Stimulated activated naive CD8-positive, alpha-beta T cell treated with anti-CD3 and anti-CD28 coated beads, Interleukin-15, amount 100 ng/mL, for 72 hours (primary cell): ENCODE data around the gene ADGRD1.

Source experiments
- ATAC-seq: fragments of 150-1000 bp; cut with Tn5 transposase; 2 replicates; pipeline ENCODE4 v1.10.0; 2021; ENCODE audit warnings: mild to moderate bottlenecking, moderate library complexity
- DNase-seq, 2 donors: peaks; one replicate each; pipeline ENCODE4 v3.0.0; 2021 to 2022
- H3K27ac Mint-ChIP-seq, 2 donors: one replicate each; pipeline ENCODE4 v1.8.0; 2022; ENCODE audit warnings: mild to moderate bottlenecking in 2 of 2, mixed read lengths in 2 of 2, moderate library complexity in 2 of 2
- H3K27me3 Mint-ChIP-seq: one replicate; pipeline ENCODE4 v1.8.0; 2022; ENCODE audit warnings: mixed read lengths
- H3K4me1 Mint-ChIP-seq: one replicate; pipeline ENCODE4 v1.8.0; 2022; ENCODE audit warnings: mild to moderate bottlenecking, mixed read lengths
- H3K4me3 Mint-ChIP-seq, 2 donors: one replicate each; pipeline ENCODE4 v1.8.0; 2022; ENCODE audit warnings: mild to moderate bottlenecking in 2 of 2, mixed read lengths in 2 of 2, moderate library complexity in 1 of 2
- H3K9me3 Mint-ChIP-seq, 2 donors: one replicate each; pipeline ENCODE4 v1.8.0; 2022; ENCODE audit warnings: mixed read lengths in 2 of 2

The ADGRD1 gene

GRCh38 chr12:131011165-131012079, 57.7 kb downstream of the ADGRD1 start:
- ATAC-seq (no peak), DNase-seq (no peak)
- no peaks in the 10 kb centered on the region for H3K4me1 Mint-ChIP-seq
- H3K9me3 Mint-ChIP-seq: no peaks in the 10 kb centered on the region
- H3K4me3 Mint-ChIP-seq: no peak overlapping the region
- H3K27ac Mint-ChIP-seq: peak overlapping the region in 1 of 2 donors; percentile 48
- H3K27me3 Mint-ChIP-seq: no peaks in the 10 kb centered on the region

GRCh38 chr12:131012279-131013069, 58.8 kb downstream of the ADGRD1 start:
- no peaks in the 10 kb centered on the region for H3K4me1 Mint-ChIP-seq
- H3K9me3 Mint-ChIP-seq: no peaks in the 10 kb centered on the region
- DNase-seq: no peak
- H3K4me3 Mint-ChIP-seq: no peak overlapping the region
- no peak for ATAC-seq
- H3K27me3 Mint-ChIP-seq: no peaks in the 10 kb centered on the region
- peak overlapping the region in 1 of 2 donors; percentile 27 for H3K27ac Mint-ChIP-seq

- DNase-seq: no peak
- no peak overlapping the region for H3K27ac Mint-ChIP-seq
- H3K27me3 Mint-ChIP-seq: no peaks in the 10 kb centered on the region
- H3K4me1 Mint-ChIP-seq: no peaks in the 10 kb centered on the region
- no peaks in the 10 kb centered on the region for H3K9me3 Mint-ChIP-seq
- ATAC-seq: no peak
- H3K4me3 Mint-ChIP-seq: no peak overlapping the region
Measured at GRCh38 chr12:131013118-131013517, 59.4 kb downstream of the ADGRD1 start.

- DNase-seq: no peak
- H3K4me3 Mint-ChIP-seq: no peak overlapping the region
- H3K9me3 Mint-ChIP-seq: no peaks in the 10 kb centered on the region
- no peaks in the 10 kb centered on the region for H3K4me1 Mint-ChIP-seq
- ATAC-seq: no peak
- H3K27ac Mint-ChIP-seq: peak overlapping the region in 1 of 2 donors; percentile 31
- no peaks in the 10 kb centered on the region for H3K27me3 Mint-ChIP-seq
Measured at GRCh38 chr12:131014343-131014742, 60.6 kb downstream of the ADGRD1 start.

- no peak for DNase-seq
- Mint-ChIP-seq H3K27ac (peak overlapping the region in 1 of 2 donors; percentile 20), H3K9me3 (no peaks in the 10 kb centered on the region), H3K4me3 (no peak overlapping the region), H3K4me1 (no peaks in the 10 kb centered on the region), H3K27me3 (no peaks in the 10 kb centered on the region)
- ATAC-seq: no peak
Measured at GRCh38 chr12:131015581-131016337, 62.1 kb downstream of the ADGRD1 start.

- ATAC-seq (peak; percentile 44), DNase-seq (no peak)
- no peaks in the 10 kb centered on the region for H3K4me1 Mint-ChIP-seq
- peak overlapping the region in 1 of 2 donors; percentile 8 for H3K27ac Mint-ChIP-seq
- no peaks in the 10 kb centered on the region for H3K27me3 Mint-ChIP-seq
- no peaks in the 10 kb centered on the region for H3K9me3 Mint-ChIP-seq
- no peak overlapping the region for H3K4me3 Mint-ChIP-seq
Measured at GRCh38 chr12:131017477-131017991, 63.8 kb downstream of the ADGRD1 start.

GRCh38 chr12:131018019-131018620, 64.4 kb downstream of the ADGRD1 start:
- no peaks in the 10 kb centered on the region for H3K9me3 Mint-ChIP-seq
- no peak for DNase-seq
- H3K27ac Mint-ChIP-seq: no peak overlapping the region
- ATAC-seq: no peak
- no peaks in the 10 kb centered on the region for H3K27me3 Mint-ChIP-seq
- no peaks in the 10 kb centered on the region for H3K4me1 Mint-ChIP-seq
- H3K4me3 Mint-ChIP-seq: no peak overlapping the region

GRCh38 chr12:131018808-131019397, 65.2 kb downstream of the ADGRD1 start:
- ATAC-seq (no peak), DNase-seq (no peak)
- no peaks in the 10 kb centered on the region for H3K27me3 Mint-ChIP-seq
- no peaks in the 10 kb centered on the region for H3K4me1 Mint-ChIP-seq
- H3K27ac Mint-ChIP-seq: no peak overlapping the region
- no peaks in the 10 kb centered on the region for H3K9me3 Mint-ChIP-seq
- no peak overlapping the region for H3K4me3 Mint-ChIP-seq

- H3K4me1 Mint-ChIP-seq: no peaks in the 10 kb centered on the region
- DNase-seq: no peak
- no peak overlapping the region for H3K4me3 Mint-ChIP-seq
- H3K27me3 Mint-ChIP-seq: no peaks in the 10 kb centered on the region
- peak overlapping the region in 1 of 2 donors; percentile 36 for H3K27ac Mint-ChIP-seq
- no peaks in the 10 kb centered on the region for H3K9me3 Mint-ChIP-seq
- peak; percentile 24 for ATAC-seq
Measured at GRCh38 chr12:131020326-131021153, 66.8 kb downstream of the ADGRD1 start.

- Mint-ChIP-seq H3K9me3 (no peaks in the 10 kb centered on the region), H3K27me3 (no peaks in the 10 kb centered on the region), H3K4me1 (no peaks in the 10 kb centered on the region), H3K27ac (no peak overlapping the region), H3K4me3 (no peak overlapping the region)
- no peak for DNase-seq
- no peak for ATAC-seq
Measured at GRCh38 chr12:131021154-131021541, 67.4 kb downstream of the ADGRD1 start.

GRCh38 chr12:131024026-131024425, 70.3 kb downstream of the ADGRD1 start:
- no peak overlapping the region for H3K27ac Mint-ChIP-seq
- peaks cover 8% of the 10 kb centered on the region for H3K27me3 Mint-ChIP-seq
- no peak overlapping the region for H3K4me3 Mint-ChIP-seq
- H3K9me3 Mint-ChIP-seq: no peaks in the 10 kb centered on the region
- no peaks in the 10 kb centered on the region for H3K4me1 Mint-ChIP-seq
- ATAC-seq: no peak
- no peak for DNase-seq

- peaks cover 8% of the 10 kb centered on the region for H3K27me3 Mint-ChIP-seq
Measured at GRCh38 chr12:131024721-131025120, 71.0 kb downstream of the ADGRD1 start.

GRCh38 chr12:131025234-131025633, 71.5 kb downstream of the ADGRD1 start:
- ATAC-seq (no peak), DNase-seq (no peak)
- peaks cover 8% of the 10 kb centered on the region for H3K27me3 Mint-ChIP-seq
- H3K4me1 Mint-ChIP-seq: no peaks in the 10 kb centered on the region
- no peak overlapping the region for H3K4me3 Mint-ChIP-seq
- H3K27ac Mint-ChIP-seq: no peak overlapping the region
- no peaks in the 10 kb centered on the region for H3K9me3 Mint-ChIP-seq

More at GRCh38 chr12:131024721-131025120, 71.0 kb downstream of the ADGRD1 start:
- ATAC-seq: no peak
- Mint-ChIP-seq H3K4me1 (no peaks in the 10 kb centered on the region), H3K27ac (no peak overlapping the region), H3K4me3 (no peak overlapping the region), H3K9me3 (no peaks in the 10 kb centered on the region)
- DNase-seq: no peak
